Loucy (cell line): ENCODE results near the gene MYO9A.

Experiments used
- H2AFZ ChIP-seq: fragments of 200-600 bp; sonication (generic); 2 replicates; pipeline ENCODE4 v1.6.0; 2016; ENCODE audit warnings: antibody characterized with exemption, mild to moderate bottlenecking, low read length, moderate library complexity
- H3F3A ChIP-seq: fragments of 200-600 bp; 2 replicates; pipeline ENCODE4 v1.6.0; 2016; ENCODE audit warnings: antibody characterized with exemption, low read depth, mild to moderate bottlenecking
- H3K27me3 ChIP-seq: fragments of 200-600 bp; sonication (generic); 2 replicates; pipeline ENCODE4 v1.6.1; 2014; ENCODE audit warnings: low read length, mild to moderate bottlenecking; ENCODE audit not compliant: insufficient read depth, poor library complexity, severe bottlenecking
- H3K36me3 ChIP-seq: fragments of 200-600 bp; sonication (generic); 2 replicates; pipeline ENCODE4 v1.6.1; 2016; ENCODE audit warnings: low read length; ENCODE audit not compliant: insufficient read depth
- H3K4me1 ChIP-seq: fragments of 200-600 bp; sonication (generic); 2 replicates; pipeline ENCODE4 v1.5.1; 2014; ENCODE audit warnings: low read length, mild to moderate bottlenecking; ENCODE audit not compliant: insufficient read depth, poor library complexity, severe bottlenecking
- H3K4me2 ChIP-seq: fragments of 200-600 bp; sonication (generic); 2 replicates; pipeline ENCODE4 v1.6.0; 2014; ENCODE audit warnings: antibody characterized with exemption, low read length, low read depth, mild to moderate bottlenecking; ENCODE audit not compliant: poor library complexity, severe bottlenecking
- H3K4me3 ChIP-seq: fragments of 200-600 bp; sonication (generic); 2 replicates; pipeline ENCODE4 v1.5.1; 2014; ENCODE audit warnings: low read length, mild to moderate bottlenecking, mixed read lengths; ENCODE audit not compliant: poor library complexity, severe bottlenecking
- H3K79me2 ChIP-seq: fragments of 200-600 bp; sonication (generic); 2 replicates; pipeline ENCODE4 v1.6.1; 2014; ENCODE audit warnings: low read length; ENCODE audit not compliant: insufficient read depth
- H3K9ac ChIP-seq: fragments of 200-600 bp; sonication (generic); 2 replicates; pipeline ENCODE4 v1.6.0; 2014; ENCODE audit warnings: mild to moderate bottlenecking, low read depth, low read length, moderate library complexity; ENCODE audit not compliant: poor library complexity, severe bottlenecking
- H3K9me2 ChIP-seq: fragments of 200-600 bp; sonication (generic); replicated peaks from 2 replicates; pipeline ENCODE4 v1.6.1; 2016; ENCODE audit warnings: low read depth, low read length, mixed read lengths
- H3K9me3 ChIP-seq: fragments of 200-600 bp; sonication (generic); 2 replicates; pipeline ENCODE4 v1.6.1; 2014; ENCODE audit warnings: mild to moderate bottlenecking, antibody characterized with exemption, low read length, low read depth; ENCODE audit not compliant: insufficient read depth
- H4K20me1 ChIP-seq: fragments of 200-600 bp; sonication (generic); 2 replicates; pipeline ENCODE4 v1.6.0; 2014; ENCODE audit warnings: antibody characterized with exemption, low read length, mild to moderate bottlenecking; ENCODE audit not compliant: insufficient read depth, poor library complexity, severe bottlenecking
- CTCF ChIP-seq: fragments of 200-600 bp; sonication (generic); conservative IDR thresholded peaks from 2 replicates; pipeline ENCODE4 v1.5.1; 2014; ENCODE audit warnings: mild to moderate bottlenecking, antibody characterized with exemption, low read length
- EZH2phosphoT487 ChIP-seq: fragments of 200-600 bp; IDR thresholded peaks from 2 replicates; pipeline ENCODE4 v1.6.1; 2018; ENCODE audit warnings: antibody characterized with exemption, mild to moderate bottlenecking, moderate library complexity, borderline replicate concordance

Gene MYO9A

GRCh38 chr15:71798641-71799040 lies 319.3 kb downstream of the MYO9A start:
- Histone ChIP-seq H3F3A (no peaks in the 10 kb centered on the region), H3K9me2 (no peaks in the 10 kb centered on the region), H2AFZ (no peak overlapping the region), H3K9me3 (no peaks in the 10 kb centered on the region), H3K9ac (no peak overlapping the region), H3K36me3 (no peaks in the 10 kb centered on the region), H3K4me3 (no peak overlapping the region), H3K4me2 (no peak overlapping the region), H3K79me2 (no peaks in the 10 kb centered on the region), H3K27me3 (no peaks in the 10 kb centered on the region), H3K4me1 (no peaks in the 10 kb centered on the region), H4K20me1 (no peaks in the 10 kb centered on the region)
- TF ChIP-seq EZH2phosphoT487 (no peak), CTCF (no peak)

- Histone ChIP-seq H3K9me2 (no peaks in the 10 kb centered on the region), H3K79me2 (no peaks in the 10 kb centered on the region), H3K9me3 (no peaks in the 10 kb centered on the region), H3K4me3 (no peak overlapping the region), H3K9ac (no peak overlapping the region), H3K27me3 (no peaks in the 10 kb centered on the region), H3F3A (no peaks in the 10 kb centered on the region), H3K4me2 (no peak overlapping the region), H3K36me3 (no peaks in the 10 kb centered on the region), H2AFZ (no peak overlapping the region), H3K4me1 (peaks cover 6% of the 10 kb centered on the region), H4K20me1 (no peaks in the 10 kb centered on the region)
- no peak for TF ChIP-seq EZH2phosphoT487
- TF ChIP-seq CTCF = no peak
Observed at GRCh38 chr15:71792521-71792920, 325.4 kb downstream of the MYO9A start.

- Histone ChIP-seq H3F3A (no peaks in the 10 kb centered on the region), H3K9me2 (no peaks in the 10 kb centered on the region), H3K9ac (no peak overlapping the region), H4K20me1 (no peaks in the 10 kb centered on the region), H2AFZ (no peak overlapping the region), H3K27me3 (no peaks in the 10 kb centered on the region), H3K4me1 (peaks cover 6% of the 10 kb centered on the region), H3K79me2 (no peaks in the 10 kb centered on the region), H3K36me3 (no peaks in the 10 kb centered on the region), H3K4me2 (no peak overlapping the region), H3K4me3 (no peak overlapping the region), H3K9me3 (no peaks in the 10 kb centered on the region)
- TF ChIP-seq EZH2phosphoT487 = no peak
- no peak for TF ChIP-seq CTCF
Observed at GRCh38 chr15:71791975-71792374, 326.0 kb downstream of the MYO9A start.
